IMR-90 (cell line): ENCODE measurements around the gene POLD3.

Experiments
- POLR2A ChIP-seq: IDR thresholded peaks from 2 replicates; pipeline ENCODE4 v1.6.1; 2012; ENCODE audit warnings: mild to moderate bottlenecking, low read depth, low read length
- RAD21 ChIP-seq: IDR thresholded peaks from 2 replicates; pipeline ENCODE4 v1.6.1; 2012; ENCODE audit warnings: low read length, improper control_type of control experiment

DNA sequence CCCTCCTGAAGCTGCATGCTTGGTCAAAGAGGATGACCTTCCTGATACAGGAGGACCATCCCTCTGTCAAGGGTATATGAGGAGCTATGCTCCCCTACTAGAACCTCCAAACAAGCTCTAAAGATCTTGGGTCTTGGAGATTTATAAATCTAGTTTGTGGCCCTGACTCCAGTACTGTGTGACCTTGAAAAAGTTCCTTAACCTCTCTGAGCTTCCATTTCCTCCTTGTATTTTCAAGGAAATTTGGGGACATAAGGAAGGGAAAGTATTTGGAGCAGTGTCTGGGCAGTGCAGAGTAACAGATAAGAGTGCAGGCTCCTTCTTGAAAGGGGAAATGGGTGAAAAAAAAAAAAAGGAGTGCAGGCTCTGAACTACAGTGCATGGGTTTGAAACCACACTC is 93.0 kb downstream of the POLD3 start:
- TF ChIP-seq POLR2A (no peak), RAD21 (no peak)
